Upper lobe of left lung (tissue), 6 donors: ENCODE results near the gene MPP4. TPM values are rescaled to one million over a fixed set of nuclear protein-coding genes. Genes with fewer than 3 reads are reported as not detected.

ENCODE experiments used
- ATAC-seq, 2 donors: fragments of 200-7000 bp; cut with Tn5 transposase; one replicate each; pipeline ENCODE4 v1.9.1; 2022; ENCODE audit warnings: mild to moderate bottlenecking in 2 of 2, moderate library complexity in 2 of 2; ENCODE audit not compliant: low FRiP score in 2 of 2
- DNase-seq, 2 donors: peaks; one replicate each; pipeline ENCODE4 v3.0.0-alpha.2; 2019 to 2020
- H3K27ac ChIP-seq, 4 donors: fragments of 200-600 bp; sonication (generic); one replicate each; pipeline ENCODE4 v1.5.1; 2016 to 2019
- H3K27me3 ChIP-seq, 4 donors: fragments of 200-600 bp; sonication (generic); one replicate each; pipeline ENCODE4 v1.5.1; 2017 to 2019
- H3K36me3 ChIP-seq, 4 donors: fragments of 200-600 bp; sonication (generic); one replicate each; pipeline ENCODE4 v1.5.1; 2016 to 2019
- H3K4me1 ChIP-seq, 4 donors: fragments of 200-600 bp; sonication (generic); one replicate each; pipeline ENCODE4 v1.5.1; 2018 to 2019
- H3K4me3 ChIP-seq, 4 donors: fragments of 200-600 bp; sonication (generic); one replicate each; pipeline ENCODE4 v1.5.1; 2017 to 2019; ENCODE audit warnings: mild to moderate bottlenecking in 2 of 4, moderate library complexity in 1 of 4
- H3K9me3 ChIP-seq, 4 donors: fragments of 200-600 bp; sonication (generic); one replicate each; pipeline ENCODE4 v1.5.1; 2018 to 2019
- EP300 ChIP-seq, 4 donors: sonication (generic); formaldehyde crosslinking; IDR thresholded peaks; one replicate each; pipeline ENCODE4 v1.5.1; 2017; ENCODE audit warnings: antibody characterized with exemption in 4 of 4, control low read depth in 2 of 4
- POLR2A ChIP-seq, 4 donors: fragments of 450-650 bp; IDR thresholded peaks; one replicate each; pipeline ENCODE4 v1.5.1; 2016 to 2017; ENCODE audit warnings: antibody characterized with exemption in 4 of 4, mild to moderate bottlenecking in 2 of 4
- POLR2AphosphoS5 ChIP-seq, 2 donors: sonication (generic); formaldehyde crosslinking; IDR thresholded peaks; one replicate each; pipeline ENCODE4 v1.5.1; 2017; ENCODE audit warnings: antibody characterized with exemption in 2 of 2
- WGBS, 2 donors: methylation state at CpG; one replicate each; pipeline ENCODE4 v1.1.5; 2017 to 2018; 5-methylcytosine and 5-hydroxymethylcytosine counted together
- total RNA-seq, 6 donors: library from RNA; depleted of rRNA in 4 of 6; stranded (reverse); fragments of >200 nt in 4 of 6; gene quantifications; one replicate each; pipeline versions ENCODE4 v1.1.0 to v1.2.1, GENCODE V29; 2016 to 2021
- TF ChIP-seq, protein P1 (sequence below), 6 experiments: fragments of 450-650 bp in 4 of 6; fragments of 200-600 bp in 2 of 6; sonication (generic) in 2 of 6; IDR thresholded peaks; one replicate each; pipeline ENCODE4 v1.5.1; 2016 to 2019; ENCODE audit warnings: antibody characterized with exemption in 6 of 6
- donor health status: DM: no; HTN: no; CAD: no; lungs with moderate emphysema.
- donor health status: DM: no; HTN: yes; CAD: no; lungs with severe emphysema.

MPP4 gene, protein sequence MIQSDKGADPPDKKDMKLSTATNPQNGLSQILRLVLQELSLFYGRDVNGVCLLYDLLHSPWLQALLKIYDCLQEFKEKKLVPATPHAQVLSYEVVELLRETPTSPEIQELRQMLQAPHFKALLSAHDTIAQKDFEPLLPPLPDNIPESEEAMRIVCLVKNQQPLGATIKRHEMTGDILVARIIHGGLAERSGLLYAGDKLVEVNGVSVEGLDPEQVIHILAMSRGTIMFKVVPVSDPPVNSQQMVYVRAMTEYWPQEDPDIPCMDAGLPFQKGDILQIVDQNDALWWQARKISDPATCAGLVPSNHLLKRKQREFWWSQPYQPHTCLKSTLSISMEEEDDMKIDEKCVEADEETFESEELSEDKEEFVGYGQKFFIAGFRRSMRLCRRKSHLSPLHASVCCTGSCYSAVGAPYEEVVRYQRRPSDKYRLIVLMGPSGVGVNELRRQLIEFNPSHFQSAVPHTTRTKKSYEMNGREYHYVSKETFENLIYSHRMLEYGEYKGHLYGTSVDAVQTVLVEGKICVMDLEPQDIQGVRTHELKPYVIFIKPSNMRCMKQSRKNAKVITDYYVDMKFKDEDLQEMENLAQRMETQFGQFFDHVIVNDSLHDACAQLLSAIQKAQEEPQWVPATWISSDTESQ
- 1 to 10 TPM in 1 of 6 donors, under 1 TPM in 4, not detected in 1; 0.13 to 2.1 (median 0.15) TPM for total RNA-seq

DNA sequence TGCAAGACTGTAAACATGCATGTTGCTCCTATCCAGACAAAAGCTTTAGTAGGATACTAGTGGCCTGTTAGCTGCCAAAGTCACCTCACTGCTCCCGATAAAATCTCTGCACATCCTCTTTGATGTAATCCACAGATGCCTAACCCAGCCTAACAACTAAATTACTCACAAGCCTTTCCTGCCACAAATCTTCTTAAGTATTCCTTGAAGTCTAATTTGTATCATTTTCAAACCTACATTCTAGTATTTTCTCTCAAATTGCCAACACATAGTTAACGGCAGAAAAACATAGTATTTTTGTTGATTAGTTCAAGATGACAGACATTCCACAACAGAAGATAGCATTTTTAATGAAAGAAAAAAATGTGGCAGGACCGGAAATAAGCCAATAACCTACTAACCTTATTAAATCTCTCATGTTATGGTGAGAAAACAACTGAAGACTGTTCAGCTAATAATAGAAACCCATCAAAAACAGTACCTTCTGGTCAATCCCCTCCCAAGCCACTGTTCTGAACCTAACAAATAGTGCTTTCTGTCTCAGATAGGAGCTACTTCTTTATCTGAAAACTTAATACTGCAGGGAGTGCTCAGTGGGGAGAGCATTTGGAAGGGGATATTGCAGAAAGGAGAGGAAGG lies at the start of gene MPP4:
Gene MPP4, minus strand, starts transcription at position 57 of the 639 bp plus-strand sequence. CDS start 4,690 bp downstream, outside the sequence.
- H3K4me3 ChIP-seq = no peak within 1 kb of the TSS
- TF ChIP-seq, protein P1, sequence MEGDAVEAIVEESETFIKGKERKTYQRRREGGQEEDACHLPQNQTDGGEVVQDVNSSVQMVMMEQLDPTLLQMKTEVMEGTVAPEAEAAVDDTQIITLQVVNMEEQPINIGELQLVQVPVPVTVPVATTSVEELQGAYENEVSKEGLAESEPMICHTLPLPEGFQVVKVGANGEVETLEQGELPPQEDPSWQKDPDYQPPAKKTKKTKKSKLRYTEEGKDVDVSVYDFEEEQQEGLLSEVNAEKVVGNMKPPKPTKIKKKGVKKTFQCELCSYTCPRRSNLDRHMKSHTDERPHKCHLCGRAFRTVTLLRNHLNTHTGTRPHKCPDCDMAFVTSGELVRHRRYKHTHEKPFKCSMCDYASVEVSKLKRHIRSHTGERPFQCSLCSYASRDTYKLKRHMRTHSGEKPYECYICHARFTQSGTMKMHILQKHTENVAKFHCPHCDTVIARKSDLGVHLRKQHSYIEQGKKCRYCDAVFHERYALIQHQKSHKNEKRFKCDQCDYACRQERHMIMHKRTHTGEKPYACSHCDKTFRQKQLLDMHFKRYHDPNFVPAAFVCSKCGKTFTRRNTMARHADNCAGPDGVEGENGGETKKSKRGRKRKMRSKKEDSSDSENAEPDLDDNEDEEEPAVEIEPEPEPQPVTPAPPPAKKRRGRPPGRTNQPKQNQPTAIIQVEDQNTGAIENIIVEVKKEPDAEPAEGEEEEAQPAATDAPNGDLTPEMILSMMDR (IDR thresholded peaks at IDR 0.05) = no peak
- TF ChIP-seq EP300 (IDR thresholded peaks at IDR 0.05) (no peak), POLR2AphosphoS5 (IDR thresholded peaks at IDR 0.05) (no peak), POLR2A (IDR thresholded peaks at IDR 0.05) (no peak)
- no peak within 1 kb of the TSS for H3K27ac ChIP-seq
- no peak for ATAC-seq
- WGBS, 2 donors = 44 to 47% methylated on average over 3 of the region's 3 CpGs
- DNase-seq = no peak
- peaks cover 8 to 33% (median 17%) of the 10 kb centered on the region in 4 donors for H3K36me3 ChIP-seq
- H3K4me1 ChIP-seq = peaks cover 0 to 5% (median 2%) of the 10 kb centered on the region in 4 donors
- H3K9me3 ChIP-seq = no peaks in the 10 kb centered on the region
- no peaks in the 10 kb centered on the region for H3K27me3 ChIP-seq

DNA sequence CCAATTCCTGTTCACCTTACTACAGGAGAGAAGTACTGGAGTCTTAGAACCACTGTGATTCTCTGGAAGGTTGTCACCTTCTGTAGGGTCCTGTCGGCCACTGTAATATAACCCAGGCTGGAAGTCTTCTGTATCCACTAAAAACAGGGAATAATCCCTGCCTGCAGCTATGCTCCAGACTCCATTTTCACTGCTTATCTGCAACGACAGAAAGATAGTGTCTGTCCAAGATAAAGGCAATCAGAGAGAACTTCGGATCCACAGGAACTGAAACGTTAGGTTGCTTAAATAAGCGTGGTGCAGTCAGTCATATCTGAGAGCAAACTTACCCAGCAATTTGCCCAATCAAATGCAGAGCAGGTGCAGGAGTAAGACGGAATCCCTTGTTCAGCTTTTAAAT lies 48.1 kb upstream of the MPP4 start:
- TF ChIP-seq, protein P1 (IDR thresholded peaks at IDR 0.05) = no peak
- no peak for TF ChIP-seq EP300 (IDR thresholded peaks at IDR 0.05)
- no peak for TF ChIP-seq POLR2AphosphoS5 (IDR thresholded peaks at IDR 0.05)
- TF ChIP-seq POLR2A (IDR thresholded peaks at IDR 0.05) = no peak
- Histone ChIP-seq H3K4me3 (no peak overlapping the region), H3K36me3 (peaks cover 18 to 64% (median 36%) of the 10 kb centered on the region in 4 donors), H3K27ac (no peak overlapping the region), H3K27me3 (no peaks in the 10 kb centered on the region), H3K4me1 (no peaks in the 10 kb centered on the region), H3K9me3 (no peaks in the 10 kb centered on the region)
- no peak for DNase-seq
- no peak for ATAC-seq
- WGBS, 2 donors = 82 to 91% methylated on average over 6 of the region's 6 CpGs

DNA sequence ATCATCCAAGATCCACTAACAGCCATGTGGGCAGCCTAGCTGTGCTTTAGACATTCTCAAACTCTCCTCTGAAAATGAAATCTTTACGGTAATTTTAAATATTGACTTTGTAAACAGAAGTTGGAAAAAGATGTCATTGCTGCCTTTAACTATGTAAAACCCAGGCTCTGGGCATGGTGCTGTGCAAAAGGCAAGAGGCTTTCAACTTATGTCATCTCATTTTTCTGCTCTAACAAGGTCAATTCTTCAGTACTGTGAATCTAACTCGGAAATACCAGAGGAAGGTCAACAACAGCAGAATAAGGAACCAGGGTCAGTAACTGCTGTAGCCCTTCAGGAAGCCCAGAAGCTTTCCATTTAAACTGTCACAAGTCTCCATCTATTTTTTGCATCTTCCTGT lies 37.0 kb upstream of the MPP4 start:
- H3K36me3 ChIP-seq = peaks cover 6 to 60% (median 23%) of the 10 kb centered on the region in 4 donors
- DNase-seq = no peak
- H3K4me3 ChIP-seq = no peak overlapping the region
- no peaks in the 10 kb centered on the region for H3K27me3 ChIP-seq
- peaks cover 0 to 8% (median 1%) of the 10 kb centered on the region in 4 donors for H3K9me3 ChIP-seq
- 68 to 79% methylated on average over 2 of the region's 2 CpGs for WGBS, 2 donors
- no peak for TF ChIP-seq POLR2A (IDR thresholded peaks at IDR 0.05)
- TF ChIP-seq EP300 (IDR thresholded peaks at IDR 0.05) = no peak
- TF ChIP-seq, protein P1 (IDR thresholded peaks at IDR 0.05) = no peak
- no peak for TF ChIP-seq POLR2AphosphoS5 (IDR thresholded peaks at IDR 0.05)
- ATAC-seq = no peak
- no peaks in the 10 kb centered on the region for H3K4me1 ChIP-seq
- H3K27ac ChIP-seq = no peak overlapping the region

DNA sequence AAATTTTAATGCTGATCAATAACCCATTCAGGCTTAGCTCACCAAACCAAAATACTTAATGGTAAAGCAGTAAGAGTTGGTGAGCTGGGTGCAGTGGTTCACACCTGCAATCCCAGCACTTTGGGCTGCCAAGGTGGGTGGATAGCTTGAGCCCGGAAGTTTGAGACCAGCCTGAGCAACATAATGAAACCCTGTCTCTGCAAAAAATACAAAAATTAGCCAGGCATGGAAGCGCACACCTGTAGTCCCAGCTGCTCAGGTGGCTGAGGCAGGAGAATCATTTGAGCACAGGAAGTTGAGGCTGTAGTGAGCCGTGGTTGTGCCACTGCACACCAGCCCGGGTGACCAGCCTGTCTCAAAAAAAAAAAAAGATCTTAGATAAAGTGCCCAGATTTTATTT lies 35.7 kb upstream of the MPP4 start:
- no peak for ATAC-seq
- H3K27ac ChIP-seq = no peak overlapping the region
- TF ChIP-seq POLR2AphosphoS5 (IDR thresholded peaks at IDR 0.05) (no peak), POLR2A (IDR thresholded peaks at IDR 0.05) (no peak), EP300 (IDR thresholded peaks at IDR 0.05) (no peak)
- TF ChIP-seq, protein P1 (IDR thresholded peaks at IDR 0.05) = no peak

More for the DNA sequence above, 35.7 kb upstream of the MPP4 start:
- Histone ChIP-seq H3K9me3 (peaks cover 0 to 8% (median 1%) of the 10 kb centered on the region in 4 donors), H3K4me1 (no peaks in the 10 kb centered on the region), H3K4me3 (no peak overlapping the region), H3K36me3 (peaks cover 6 to 60% (median 23%) of the 10 kb centered on the region in 4 donors), H3K27me3 (no peaks in the 10 kb centered on the region)
- DNase-seq = no peak
- WGBS, 2 donors = 91 to 92% methylated on average over 4 of the region's 4 CpGs
